GM15510 (cell line): ENCODE results near the gene SLC1A1.

Experiments
- POLR2A ChIP-seq: IDR thresholded peaks from 3 replicates; pipeline ENCODE4 v1.6.1; 2011; ENCODE audit warnings: borderline replicate concordance; ENCODE audit not compliant: insufficient read length; ENCODE audit errors: extremely low read depth

SLC1A1 gene

DNA sequence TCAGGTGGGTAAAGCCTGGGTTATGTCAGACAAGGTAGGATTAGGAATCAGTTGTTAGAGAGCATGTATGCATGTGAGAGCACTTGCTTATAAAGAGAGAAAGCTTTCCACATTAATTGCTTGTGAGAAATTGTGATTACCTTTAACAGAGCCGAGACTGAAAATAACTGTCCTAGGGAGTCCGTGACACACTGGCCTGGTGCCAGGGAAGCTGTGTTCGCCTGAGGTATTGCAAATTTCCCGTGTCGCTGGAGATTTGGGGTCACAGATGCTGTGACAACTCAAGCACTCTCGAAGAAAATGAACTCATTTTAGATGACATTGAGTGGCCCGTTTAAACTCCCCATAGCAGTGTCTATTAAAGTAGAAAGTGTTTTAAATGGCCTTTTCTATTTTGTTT lies 9.6 kb downstream of the SLC1A1 start:
- no peak for TF ChIP-seq POLR2A

GRCh38 chr9:4501147-4501507 lies 10.9 kb downstream of the SLC1A1 start:
- no peak for TF ChIP-seq POLR2A

GRCh38 chr9:4502444-4502843 lies 12.2 kb downstream of the SLC1A1 start:
- no peak for TF ChIP-seq POLR2A

DNA sequence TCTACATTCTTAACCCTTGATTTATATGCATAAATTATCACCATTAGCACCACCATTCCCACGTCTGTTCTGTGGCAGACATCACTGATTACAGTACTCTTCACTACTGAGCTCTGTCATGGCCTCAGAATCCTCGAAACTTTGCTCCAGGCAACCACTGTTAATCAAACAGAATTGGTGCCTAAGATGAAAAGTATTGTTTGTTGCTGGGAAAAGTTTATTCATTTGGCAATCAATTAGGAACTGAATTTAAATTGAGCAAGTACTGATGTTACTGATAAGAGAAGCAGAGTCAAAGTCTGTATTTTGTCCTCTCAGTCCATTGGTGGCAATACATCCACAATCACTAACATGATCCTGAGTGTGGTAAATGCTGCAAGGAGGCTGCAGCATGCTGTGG lies 12.8 kb downstream of the SLC1A1 start:
- no peak for TF ChIP-seq POLR2A

GRCh38 chr9:4504250-4504649 lies 14.0 kb downstream of the SLC1A1 start:
- TF ChIP-seq POLR2A, result no peak

DNA sequence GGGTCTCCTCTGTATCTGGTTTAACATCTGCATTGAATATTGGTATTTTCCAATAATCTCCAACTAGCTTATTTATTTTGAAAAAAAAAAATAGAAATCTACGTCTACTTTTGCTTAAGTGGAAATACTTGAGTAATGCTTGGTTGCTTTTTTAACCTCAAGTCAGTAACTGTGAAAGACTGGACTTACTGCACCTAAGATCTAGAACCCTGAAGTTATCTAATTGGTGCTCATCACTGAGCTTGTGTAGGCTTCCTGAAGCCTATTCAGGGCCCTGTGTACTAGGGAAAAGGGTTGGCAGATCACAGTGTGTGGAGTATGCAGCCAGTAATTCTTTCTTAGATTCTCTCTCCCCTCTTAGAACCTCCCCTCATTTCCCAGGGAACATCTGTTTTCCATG lies 16.2 kb downstream of the SLC1A1 start:
- TF ChIP-seq POLR2A, result no peak

- TF ChIP-seq POLR2A, result no peak
Measured at GRCh38 chr9:4507306-4508130, 17.2 kb downstream of the SLC1A1 start.

GRCh38 chr9:4508246-4508906 lies 18.1 kb downstream of the SLC1A1 start:
- no peak for TF ChIP-seq POLR2A

GRCh38 chr9:4508907-4509589 lies 18.8 kb downstream of the SLC1A1 start:
- TF ChIP-seq POLR2A, result no peak

DNA sequence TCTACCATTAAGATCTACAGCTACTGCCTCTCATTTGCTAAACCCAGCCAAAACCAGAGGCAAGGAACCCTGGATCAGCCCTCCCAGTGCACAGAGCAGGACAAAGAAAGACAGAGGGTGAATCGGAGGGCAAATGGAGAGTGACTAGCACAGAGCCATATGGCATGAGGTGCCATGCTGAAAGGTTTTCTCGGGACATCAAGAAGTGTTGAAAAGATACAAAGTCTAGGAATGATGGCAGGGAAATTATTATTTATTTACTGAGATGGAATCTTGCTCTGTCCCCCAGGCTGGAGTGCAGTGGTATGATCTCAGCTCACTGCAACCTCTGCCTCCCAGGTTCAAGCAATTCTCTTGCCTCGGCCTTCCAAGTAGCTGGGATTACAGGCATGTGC lies 19.3 kb downstream of the SLC1A1 start:
- no peak for TF ChIP-seq POLR2A

- TF ChIP-seq POLR2A, result no peak
Measured at GRCh38 chr9:4510546-4511322, 20.5 kb downstream of the SLC1A1 start.

GRCh38 chr9:4514252-4515128 lies 24.2 kb downstream of the SLC1A1 start:
- TF ChIP-seq POLR2A, result no peak

- no peak for TF ChIP-seq POLR2A
Measured at GRCh38 chr9:4515958-4516375, 25.7 kb downstream of the SLC1A1 start.

- TF ChIP-seq POLR2A, result no peak
Measured at GRCh38 chr9:4517274-4517673, 27.0 kb downstream of the SLC1A1 start.
